Measurements from ENCODE around the gene GLT6D1.

DNA sequence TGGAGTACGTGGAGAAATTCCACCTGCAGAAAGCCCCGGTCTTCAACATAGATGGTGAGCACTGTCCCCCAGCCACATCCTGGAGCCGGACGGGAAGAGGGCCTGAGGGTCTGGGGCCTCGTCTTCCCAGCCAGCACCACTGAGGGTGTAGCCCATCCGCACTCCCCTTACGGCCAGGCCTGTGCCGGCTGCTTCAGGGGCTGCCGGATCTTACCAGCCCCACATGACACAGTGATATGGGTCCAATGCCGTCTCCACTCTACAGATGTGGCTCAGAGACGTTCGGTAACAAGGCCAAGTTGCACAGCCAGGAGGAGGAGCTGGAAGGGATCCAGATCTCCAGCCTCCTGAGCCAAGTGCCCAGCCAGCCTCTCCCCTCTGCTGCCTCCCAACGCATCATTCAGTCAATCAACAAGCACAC, 21.3 kb downstream of the GLT6D1 start:
- TF ChIP-seq POU2F2 (IDR thresholded peaks at IDR 0.05; ENCODE audit: low read depth, low read length): no peak
- TF ChIP-seq POLR2AphosphoS5 (IDR thresholded peaks at IDR 0.05; ENCODE audit: low read depth, low read length): no peak
- TF ChIP-seq TAF1 (IDR thresholded peaks at IDR 0.05; ENCODE audit: low read depth, low read length): no peak
- no peak for TF ChIP-seq POLR2A (IDR thresholded peaks at IDR 0.05; ENCODE audit: low read depth, low read length)
- no peak for TF ChIP-seq SPI1 (IDR thresholded peaks at IDR 0.05; ENCODE audit: low read depth, low read length)
- no peak for TF ChIP-seq PAX5 (IDR thresholded peaks at IDR 0.05; ENCODE audit: insufficient read depth, low read length, severe bottlenecking)

All from GM12891 (cell line).